ENCODE measurements around the gene ADAMTS9. TPM values are rescaled to one million over a fixed set of nuclear protein-coding genes. Genes with fewer than 3 reads are reported as not detected.

ADAMTS9 gene
- total RNA-seq, 1 donor from 2014 or later, result 96.2 TPM

DNA sequence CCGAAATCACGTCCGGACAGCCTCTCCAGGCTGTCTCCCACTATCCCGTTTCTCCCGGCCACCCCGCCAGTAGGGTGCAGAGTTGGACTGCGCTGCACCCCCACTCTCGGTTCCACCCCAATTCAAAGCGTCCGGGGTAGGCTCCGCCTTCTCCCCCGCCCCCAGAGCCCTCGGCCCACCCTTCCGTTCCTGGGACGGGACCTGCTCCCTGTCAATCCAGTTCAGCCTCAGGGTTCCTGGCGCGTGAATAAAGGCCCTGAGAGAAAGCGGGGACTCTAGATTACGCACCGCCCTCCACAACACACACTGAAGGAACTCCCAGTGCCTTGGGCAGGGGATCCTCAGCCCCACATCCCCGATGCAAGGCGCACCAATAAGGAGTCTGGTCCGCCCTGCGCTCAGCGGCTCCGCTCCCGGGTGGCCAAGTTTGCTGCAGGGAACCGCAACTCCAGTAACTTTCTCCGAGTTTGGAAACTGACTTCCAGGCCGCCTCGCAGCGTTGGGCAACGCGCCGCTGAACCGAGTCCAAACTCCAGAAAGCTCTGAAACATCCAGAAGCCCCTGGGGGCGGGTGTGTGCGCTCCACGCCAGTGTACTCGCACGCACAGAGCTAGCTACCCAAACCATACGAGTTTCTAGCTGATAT lies 1.9 kb downstream of the ADAMTS9 start:
- no peak for DNase-seq (ENCODE audit: extremely low read depth, low read depth, low spot score)

DNA sequence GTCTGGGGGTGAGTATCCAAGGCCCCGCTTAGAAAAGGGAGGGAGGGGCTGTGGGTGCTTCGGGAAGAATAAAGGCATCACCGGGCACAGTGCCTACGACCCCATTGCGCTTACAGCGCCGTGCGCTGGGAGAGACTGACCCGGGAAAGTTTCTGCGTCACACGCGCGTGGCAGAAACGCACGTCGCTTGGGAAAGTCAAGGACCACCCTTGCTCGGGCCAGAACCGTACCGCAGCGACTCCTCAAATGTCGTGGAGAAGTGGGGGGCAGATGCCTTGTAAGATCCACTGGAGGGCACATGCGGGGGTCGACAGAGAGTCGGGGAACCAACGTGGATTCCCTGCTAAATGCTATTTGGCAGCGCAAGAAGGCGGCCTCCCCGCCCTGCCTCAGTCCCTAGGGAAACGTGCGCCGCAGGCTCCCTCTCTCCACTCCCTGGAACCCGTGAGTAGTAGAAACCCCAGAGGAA lies 2.4 kb downstream of the ADAMTS9 start:
- no peak for DNase-seq (ENCODE audit: extremely low read depth, low read depth, low spot score)

DNA sequence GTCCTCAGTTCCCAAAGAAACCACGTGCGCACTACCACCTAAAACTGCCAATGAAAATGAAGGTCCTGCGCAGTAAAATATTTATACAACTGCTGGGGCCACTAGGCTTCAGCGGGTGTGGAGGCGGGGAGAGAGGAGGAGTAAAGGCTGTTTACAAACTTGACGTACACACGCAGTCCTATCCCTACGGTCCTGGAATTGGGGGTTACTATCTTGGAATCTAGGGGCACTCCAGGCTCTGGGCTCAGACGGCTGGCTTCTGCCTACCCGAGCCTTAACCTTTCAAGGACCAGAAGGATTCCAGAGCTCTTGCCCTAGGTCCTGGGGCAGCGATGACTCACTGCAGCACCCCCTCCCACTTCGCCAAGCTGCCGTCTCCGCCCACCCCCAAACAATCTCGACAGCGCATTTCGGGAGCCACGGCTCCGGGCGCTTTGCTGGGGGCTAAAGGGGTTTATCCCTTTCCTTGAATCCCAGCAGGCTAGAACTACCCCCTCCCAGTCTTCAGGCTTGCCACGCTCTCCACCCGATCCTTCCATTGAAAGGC lies 3.0 kb downstream of the ADAMTS9 start:
- DNase-seq (ENCODE audit: extremely low read depth, low read depth, low spot score), result no peak

DNA sequence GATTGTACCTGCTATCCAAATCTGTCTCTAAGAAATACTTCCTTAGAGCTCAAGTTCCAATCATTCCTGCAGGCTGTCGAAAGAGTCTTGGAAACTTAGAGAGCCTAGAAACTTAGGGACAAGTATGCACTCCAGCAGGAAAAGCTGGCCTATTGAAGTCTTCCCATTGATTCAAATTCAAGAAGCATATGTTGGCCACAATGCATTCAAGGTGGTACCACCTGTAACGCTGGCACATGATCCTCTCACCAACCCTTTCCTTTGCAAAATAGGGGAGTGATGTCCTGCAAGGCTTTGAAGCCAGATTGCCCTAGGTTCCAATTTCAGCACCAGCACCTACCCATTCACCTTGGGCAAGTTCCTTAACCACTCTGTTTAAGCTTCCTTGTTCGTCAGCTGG lies 6.0 kb downstream of the ADAMTS9 start:
- DNase-seq (ENCODE audit: extremely low read depth, low read depth, low spot score), result no peak

DNA sequence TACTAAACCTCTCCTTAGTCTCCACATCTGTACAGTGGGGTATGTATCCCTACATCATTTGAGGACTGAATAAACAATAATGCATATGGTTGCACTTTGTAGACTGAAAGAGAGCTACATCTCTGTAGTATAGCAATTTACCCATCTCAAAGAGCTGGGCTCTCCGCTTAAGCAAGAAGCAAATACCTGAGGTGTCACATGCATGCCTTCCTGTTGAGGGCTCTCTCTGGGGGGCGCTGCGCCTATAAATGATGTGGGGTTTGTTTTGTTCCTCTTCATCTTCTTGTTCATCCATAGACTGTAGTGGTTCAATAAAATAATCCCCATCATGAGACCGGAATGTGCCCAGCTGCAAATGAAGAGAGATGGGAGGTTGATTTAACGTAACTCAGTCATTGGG lies 6.8 kb downstream of the ADAMTS9 start:
- no peak for DNase-seq (ENCODE audit: extremely low read depth, low read depth, low spot score)

DNA sequence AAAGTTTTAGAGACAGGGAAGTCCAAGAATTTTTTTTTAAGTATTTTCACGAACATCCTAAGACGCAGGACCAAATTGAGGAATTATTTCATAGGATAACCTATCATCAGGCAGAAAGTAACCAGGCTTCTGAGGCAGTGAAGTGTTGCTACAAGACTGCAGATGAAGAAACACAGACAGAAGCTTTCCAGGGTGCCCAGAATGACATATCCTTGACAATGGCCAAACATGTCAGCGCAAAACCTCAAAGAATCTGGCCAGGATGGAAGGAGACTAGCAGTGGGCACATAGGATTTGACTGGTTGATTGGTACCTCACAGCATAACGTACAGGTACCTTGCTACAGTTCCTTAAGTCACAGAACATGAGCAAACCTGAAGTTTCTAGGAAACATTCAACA lies 7.5 kb downstream of the ADAMTS9 start:
- no peak for DNase-seq (ENCODE audit: extremely low read depth, low read depth, low spot score)

DNA sequence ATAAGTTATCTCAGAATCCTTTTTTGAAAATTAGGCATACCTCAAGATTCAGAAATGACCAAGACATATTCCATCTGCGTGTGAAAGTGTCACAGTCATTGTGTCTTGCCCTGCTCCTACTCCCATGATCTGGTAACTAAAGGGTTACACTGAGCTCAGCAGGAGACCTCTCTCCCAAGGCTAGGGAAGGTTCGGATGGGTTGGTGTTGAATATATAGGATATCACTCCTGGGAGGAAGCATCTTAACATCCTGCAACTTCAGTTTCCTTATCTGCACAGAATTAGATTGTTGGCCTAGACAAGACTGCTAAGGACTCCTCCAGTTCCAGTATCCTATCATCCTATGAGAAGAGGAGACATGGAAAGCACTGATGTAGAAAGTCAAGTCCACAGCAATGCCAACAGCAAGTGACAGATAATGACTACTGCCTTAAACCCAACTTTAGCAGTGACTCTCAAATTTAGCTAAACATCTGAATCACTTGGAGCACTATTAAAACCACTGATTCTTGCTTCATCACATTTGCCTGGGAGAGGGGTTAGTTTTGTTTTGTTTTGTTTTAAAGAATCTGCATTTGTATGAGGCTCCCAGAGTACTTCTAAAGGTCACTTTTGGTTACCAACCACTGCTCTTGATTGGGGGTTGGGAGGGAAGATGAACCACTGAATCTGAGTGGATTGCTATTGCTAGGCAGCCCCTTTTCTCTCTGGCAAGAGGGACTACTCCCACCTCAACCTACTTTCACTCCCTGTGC lies 9.7 kb downstream of the ADAMTS9 start:
- no peak for DNase-seq (ENCODE audit: extremely low read depth, low read depth, low spot score)

DNA sequence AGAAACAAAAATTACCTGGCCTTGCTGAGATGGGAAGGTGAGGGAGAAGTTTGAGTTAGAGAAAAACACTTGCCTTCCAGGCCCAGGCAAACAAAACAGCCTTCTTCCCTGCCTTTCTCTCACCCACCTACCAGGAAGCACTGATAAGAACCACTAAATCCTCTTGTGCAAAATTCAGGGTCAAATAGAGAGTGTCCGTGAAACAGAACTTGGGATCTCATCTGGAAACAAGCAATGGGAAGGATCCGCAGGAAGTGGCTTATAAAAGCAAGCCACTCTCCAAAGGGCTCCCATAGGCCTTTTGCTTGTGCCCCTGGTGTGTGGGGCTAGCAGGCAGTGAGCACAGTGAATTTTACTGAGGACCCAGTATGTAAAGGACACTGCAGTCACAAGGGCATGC lies 11.0 kb downstream of the ADAMTS9 start:
- DNase-seq (ENCODE audit: extremely low read depth, low read depth, low spot score), result no peak

DNA sequence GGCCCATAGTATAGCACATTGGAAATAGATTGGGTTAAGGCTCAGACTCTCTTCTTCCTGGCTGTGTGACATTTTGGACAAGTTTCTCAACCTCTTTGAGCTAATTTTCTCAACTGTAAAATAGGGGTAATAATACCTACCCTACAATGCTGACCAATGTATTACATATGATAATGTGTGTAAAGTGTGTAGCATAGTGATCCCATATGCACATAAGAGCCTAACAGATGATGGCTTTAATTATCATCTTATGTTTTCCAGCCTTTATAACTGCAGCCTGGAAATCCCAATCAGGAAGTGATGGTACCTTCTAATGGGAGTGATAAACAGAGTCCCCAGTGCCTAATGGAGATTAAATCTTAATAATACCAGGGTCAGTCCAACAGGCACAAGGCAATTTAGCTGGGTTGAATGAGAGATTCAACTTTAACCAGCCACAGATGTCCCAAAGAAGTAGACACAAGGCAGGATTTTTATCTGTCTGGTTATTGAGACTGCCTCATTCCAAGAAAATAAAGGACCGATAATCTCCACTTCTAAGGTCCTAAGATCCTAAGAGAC lies 12.0 kb downstream of the ADAMTS9 start:
- no peak for DNase-seq (ENCODE audit: extremely low read depth, low read depth, low spot score)

DNA sequence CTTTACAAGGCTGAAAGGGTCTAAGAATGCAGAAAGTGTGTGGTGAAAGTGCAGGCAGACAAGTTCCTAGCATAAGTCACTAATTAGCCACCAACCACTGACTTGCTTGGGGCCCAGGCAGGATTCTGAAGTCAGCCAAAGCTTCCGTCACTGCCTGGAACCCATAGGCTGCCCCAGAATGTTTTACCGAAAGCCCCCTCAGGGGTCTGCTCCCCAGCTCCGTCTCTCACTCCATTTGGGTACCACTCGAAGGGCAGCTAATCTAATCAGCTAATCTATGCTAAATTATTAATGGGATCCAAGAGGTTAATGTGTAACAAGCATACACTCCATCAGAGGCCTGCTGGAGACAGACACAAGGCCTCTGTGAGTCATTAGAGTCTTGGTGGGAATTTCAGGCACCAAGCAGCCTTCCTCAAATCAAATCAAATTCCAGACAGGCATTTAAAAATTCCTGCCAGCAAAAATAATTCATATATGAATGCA lies 13.2 kb downstream of the ADAMTS9 start:
- DNase-seq (ENCODE audit: extremely low read depth, low read depth, low spot score), result no peak

DNA sequence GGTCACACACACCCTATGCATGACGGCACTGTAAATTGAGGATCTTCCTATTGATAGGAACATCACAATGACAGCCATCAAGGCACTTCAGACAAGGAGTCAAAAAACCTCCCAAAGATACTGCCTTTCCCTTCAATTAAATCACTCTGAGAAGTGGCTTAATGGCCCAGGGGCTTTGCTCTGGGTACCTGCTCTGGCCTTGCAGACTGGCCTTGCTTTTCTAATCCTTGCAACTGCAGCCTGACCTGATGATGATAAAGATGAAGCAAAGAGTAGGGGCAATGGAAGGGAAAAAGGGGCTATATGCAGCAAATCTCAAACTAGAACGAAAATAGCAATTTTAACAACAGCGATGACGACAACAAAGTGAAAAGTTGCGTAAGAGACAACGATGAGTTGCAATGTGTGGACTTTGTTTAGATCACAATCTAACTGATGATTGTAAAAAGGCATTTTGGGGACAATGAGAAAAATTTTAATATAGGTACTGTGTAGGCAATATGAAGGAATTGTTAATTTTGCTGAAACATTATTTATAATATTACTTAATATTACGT lies 14.6 kb downstream of the ADAMTS9 start:
- no peak for DNase-seq (ENCODE audit: extremely low read depth, low read depth, low spot score)

DNA sequence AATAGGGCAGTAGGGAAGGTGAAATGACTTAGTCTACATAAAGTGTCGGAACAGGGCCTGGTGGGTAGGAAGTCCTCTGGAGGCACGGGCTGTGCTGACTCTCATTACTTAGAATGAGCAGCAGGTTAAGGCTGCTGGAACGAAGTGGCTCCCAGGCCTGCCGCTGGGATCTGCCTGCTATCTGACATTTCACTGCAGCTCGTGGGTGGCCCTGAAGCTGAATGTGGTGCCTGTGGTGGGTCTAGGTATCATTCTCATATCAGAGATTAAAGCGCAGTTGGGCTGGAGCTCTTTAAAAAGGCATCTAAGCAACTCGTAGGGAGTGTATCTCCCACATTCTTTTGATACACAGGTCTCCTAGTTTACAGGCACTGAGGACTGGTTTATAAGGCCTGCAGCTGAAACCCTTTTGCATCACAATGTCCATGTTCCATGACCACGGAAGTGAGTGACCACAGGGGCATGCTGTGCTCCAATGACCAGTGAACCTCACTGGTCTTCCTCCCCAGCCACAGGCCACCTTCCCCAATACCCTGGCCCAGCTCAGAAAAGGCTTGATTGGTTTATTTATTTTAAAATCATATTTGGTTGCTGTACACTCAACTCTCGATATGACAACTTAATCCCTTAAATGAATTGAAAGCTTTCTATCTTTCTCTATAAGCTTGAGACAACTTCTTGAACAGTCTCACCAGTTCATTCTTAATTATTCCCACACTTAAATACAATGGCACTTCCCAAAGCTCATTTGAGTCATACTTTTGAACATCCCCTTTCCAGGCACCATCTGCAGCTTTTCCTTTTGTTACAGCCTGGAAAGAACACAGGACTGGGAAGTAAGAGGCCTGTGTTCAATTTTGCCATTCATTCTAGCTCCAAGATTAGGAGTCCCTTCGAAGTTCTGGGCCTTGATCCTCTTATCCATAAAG lies 19.0 kb downstream of the ADAMTS9 start:
- no peak for DNase-seq (ENCODE audit: extremely low read depth, low read depth, low spot score)

DNA sequence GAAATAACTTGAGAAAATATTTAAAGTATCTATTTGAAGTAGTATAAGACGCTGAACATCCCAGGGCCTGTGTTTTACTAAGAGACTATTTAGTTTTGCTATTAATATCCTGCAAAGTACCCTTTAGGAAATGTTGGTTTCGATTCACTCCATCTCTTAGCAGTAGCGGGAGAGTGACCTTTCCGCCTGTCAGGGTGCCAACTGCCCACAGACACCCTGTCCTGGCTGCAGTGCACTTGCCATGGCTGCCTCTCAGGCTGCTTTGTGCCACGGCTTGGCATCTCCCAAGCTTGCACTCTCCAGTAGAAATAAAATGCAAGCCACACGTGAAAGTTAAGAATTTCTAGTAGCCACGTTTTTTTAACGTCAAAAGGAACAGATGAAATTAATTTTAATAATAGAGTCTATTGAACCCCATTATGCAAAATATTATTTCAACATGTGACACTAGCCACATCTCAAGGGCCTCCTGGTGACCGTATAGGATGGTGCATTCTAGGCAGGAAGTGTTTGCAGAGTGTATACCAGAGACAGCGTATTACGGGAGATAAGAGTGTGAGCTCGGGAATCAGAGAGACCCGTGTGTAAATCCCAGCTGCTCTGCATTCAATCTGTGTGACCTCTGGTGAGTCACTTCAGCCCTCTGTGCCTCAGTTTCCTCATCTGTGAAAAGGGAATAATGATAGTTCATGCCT lies 19.8 kb downstream of the ADAMTS9 start:
- no peak for DNase-seq (ENCODE audit: extremely low read depth, low read depth, low spot score)

DNA sequence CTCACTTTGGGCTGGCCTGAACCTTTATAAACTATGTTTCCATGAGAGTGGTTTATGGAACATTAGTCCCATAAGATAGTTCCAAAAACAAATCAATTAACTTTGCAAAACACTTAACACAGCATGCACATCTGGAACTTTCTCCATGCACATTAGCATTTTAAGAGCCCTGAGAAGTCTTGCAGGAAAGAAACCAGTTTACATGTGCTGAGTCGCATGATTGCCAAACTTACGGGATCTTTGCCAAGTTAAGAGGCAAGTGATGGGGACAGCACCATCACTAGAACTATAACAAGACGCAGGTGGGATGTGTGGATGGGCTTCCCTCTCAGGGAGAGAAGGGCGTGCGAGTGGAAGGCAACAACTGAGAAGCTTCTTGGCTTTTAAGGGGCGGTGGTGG lies 20.7 kb downstream of the ADAMTS9 start:
- no peak for DNase-seq (ENCODE audit: extremely low read depth, low read depth, low spot score)

DNA sequence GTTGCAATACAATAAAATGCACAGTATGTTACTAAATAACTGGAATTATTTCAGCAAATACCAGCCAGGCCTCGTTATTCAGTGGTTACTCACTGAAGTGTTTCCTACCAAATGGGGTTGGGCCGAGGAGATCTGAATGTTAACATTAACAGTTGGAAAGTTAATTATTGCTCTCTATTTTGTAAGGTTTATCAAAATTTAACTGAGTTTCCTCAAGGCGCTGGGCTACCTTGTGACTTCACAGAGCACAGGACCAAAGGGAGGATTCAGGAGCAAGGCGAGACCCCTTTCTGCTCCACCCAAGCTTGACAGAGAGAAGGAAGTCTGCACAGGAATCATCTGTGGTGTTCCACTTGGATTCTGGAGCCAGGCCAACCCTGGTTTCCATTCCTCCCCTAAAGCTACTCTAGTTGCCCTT lies 21.6 kb downstream of the ADAMTS9 start:
- no peak for DNase-seq (ENCODE audit: extremely low read depth, low read depth, low spot score)

DNA sequence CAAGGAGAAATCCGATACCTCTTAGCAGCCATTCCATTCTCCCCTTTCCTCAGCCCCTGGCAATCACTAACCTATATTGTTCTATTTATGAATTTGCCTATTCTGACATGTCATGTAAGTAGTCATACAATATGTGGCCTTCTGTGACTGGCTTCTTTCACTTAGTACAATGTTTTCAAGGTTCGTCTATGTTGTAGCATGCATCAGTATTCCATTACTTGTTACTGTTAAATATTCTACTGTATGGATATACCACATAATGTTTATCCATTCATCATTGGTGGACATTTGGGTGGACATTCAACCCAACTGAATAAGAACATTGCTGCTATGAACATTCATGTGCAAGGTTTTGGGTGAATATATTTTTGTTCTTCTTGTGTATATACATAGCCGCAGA lies 23.4 kb downstream of the ADAMTS9 start:
- DNase-seq (ENCODE audit: extremely low read depth, low read depth, low spot score), result no peak

DNA sequence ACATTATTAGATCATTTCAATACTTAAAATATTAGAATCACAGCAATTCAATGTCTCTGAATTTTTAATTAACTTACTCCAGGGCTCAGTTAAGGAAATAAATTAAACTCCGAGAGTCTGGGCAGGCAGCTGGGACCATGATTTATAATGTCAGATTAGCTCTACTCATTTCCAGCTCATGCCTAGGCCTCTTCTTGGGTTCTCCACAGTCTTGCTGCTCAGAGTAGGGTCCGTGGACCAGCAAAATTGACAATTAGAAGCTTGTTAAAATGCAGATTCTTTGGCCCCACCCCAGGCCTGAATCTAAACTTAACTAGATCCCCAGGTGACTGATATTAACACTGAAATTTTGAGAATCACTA lies 28.2 kb downstream of the ADAMTS9 start:
- no peak for DNase-seq (ENCODE audit: extremely low read depth, low read depth, low spot score)

DNA sequence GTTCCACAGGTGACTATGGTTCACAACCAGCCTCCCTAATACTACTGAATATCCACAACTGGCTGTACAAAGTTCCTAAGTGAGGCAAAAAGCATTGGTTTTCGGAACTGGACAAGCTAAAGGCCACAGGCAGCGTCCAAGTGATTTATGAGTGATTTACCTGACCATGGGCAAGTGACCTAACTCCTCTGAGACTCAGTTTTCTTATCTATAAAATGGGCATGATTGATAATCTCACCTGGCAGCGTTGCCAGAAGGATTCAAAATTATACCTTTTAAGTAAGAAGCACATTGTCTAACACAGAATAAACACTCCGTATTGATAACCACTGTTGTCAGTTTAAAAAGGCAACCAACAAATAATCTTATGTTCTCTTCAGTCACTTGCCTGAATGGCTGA lies 29.8 kb downstream of the ADAMTS9 start:
- DNase-seq (ENCODE audit: extremely low read depth, low read depth, low spot score), result no peak

DNA sequence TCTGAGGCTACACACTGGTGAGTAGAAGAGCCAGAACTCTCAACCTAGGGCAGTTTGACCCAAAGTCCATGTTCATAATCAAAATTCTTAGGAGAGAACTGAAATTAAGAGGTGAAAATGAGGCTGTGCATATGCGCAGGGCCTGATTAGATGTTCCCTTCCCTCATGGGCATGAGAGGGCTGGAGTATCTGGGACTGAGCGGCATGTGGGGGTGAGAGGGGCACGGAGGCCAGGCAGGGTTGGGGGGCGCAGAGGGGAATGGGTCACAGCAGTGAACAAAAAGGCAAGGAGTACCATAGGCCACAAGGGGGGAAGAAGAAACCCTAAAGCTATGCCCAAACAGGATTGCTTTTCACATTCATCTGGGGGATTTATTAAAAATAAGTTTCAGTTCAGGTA lies 31.3 kb downstream of the ADAMTS9 start:
- DNase-seq (ENCODE audit: extremely low read depth, low read depth, low spot score), result no peak

DNA sequence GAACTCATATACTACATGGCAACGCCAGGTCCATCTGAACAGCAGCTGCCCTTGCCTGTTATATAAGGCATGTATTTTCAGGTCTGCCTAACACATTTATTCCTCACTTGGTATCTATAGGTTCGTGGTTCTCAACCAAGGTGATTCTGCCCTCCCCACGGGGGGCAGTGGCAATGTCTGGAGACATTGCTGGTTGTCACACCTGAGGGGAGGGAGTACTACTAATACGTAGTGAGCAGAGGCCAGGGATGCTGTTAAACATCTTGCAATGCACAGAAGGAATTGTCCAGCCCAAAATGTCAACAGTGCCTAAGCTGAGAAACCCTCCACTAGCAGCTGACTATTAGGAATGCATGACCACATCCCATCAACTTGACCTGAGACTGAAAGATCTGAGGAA lies 32.6 kb downstream of the ADAMTS9 start:
- DNase-seq (ENCODE audit: extremely low read depth, low read depth, low spot score), result no peak

Data from glomerular endothelial cell (primary cell).